ENCODE measurements around the gene HOXC13.

The HOXC13 gene

DNA sequence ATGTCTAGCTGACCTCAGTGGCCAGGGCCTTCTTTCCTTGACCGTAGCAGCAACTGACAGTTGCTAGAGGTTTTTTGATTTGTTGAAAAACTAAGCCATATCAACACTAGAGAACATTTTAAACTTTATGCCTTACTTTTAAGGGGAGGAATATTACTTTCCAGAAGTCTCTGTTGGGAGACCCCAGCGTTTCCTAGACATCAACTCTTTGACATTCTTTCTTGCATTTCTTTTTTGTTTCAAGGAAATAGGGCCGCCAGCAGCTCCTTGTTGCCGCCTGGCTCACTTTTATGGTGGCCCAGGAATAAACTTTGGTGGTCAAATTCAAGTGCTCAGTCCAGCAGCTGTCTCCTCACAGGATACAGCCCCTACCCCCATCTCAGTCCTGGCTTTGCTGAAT, 31.8 kb downstream of the HOXC13 start:
- no peak for DNase-seq (ENCODE audit: low read depth)

DNA sequence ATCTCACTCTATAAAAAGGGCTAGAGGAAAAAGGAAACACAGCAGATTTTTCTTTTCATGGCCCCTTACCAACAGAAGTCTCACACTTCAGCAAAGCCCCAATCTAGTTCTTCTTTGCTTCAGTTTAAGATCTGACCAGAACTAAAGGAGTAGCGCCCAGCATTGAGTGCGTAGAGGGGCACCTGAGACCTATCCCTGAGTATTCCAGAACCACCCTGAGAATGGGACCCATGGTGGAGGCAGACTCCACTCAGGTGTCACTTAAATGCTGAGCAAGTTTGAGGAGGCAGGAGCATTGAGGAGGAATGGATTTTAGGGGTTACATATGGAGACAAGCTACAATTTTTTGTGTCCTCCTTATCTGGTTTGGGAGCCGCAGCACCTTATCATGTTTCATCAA, 32.5 kb downstream of the HOXC13 start:
- no peak for DNase-seq (ENCODE audit: low read depth)

DNA sequence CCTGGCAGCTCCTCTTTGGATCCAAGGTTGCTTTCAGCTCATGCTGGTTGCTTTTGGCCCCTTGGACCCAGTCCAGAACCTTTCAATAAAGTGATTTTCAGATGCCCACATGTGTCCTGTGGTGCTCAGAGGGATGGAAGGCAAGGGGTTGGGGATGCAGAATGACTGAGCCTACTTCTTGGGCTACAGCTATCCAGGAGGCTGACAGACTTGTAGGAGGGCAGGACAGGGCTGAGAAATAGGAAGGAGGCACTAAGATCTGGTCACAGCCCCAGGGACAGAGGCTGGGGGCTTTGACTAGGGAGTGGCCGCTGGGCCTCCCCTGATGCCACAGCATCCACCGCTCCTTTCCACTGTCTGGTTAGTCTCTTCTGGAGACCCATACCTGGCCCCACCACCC, 33.1 kb downstream of the HOXC13 start:
- DNase-seq (ENCODE audit: low read depth) = no peak

DNA sequence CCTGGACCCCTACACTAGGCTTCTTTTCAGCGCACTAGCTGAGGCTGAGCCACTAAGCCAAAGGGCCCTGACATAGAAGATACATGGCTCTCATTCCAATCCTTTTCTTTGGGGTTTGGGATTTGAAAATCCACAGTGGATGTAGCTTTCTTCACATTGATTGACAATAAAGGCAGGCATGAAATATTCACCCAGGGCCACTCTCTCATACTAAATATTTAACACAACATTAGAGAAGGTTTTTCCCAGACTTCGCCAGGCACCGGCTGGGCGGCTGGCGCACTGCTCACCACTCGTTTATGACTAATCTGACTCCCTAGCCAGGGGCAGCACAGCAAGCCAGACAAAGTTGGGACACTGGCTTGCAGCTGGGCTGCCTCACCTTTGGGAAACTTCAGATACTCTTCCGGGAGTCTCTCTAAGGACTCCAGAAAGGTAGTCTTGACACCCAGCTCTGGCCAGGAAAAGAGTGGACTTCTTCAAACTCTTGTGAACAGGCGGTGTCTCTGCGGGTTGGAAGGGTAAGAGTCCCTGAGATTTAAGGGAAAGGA, 33.6 kb downstream of the HOXC13 start:
- no peak for DNase-seq (ENCODE audit: low read depth)

DNA sequence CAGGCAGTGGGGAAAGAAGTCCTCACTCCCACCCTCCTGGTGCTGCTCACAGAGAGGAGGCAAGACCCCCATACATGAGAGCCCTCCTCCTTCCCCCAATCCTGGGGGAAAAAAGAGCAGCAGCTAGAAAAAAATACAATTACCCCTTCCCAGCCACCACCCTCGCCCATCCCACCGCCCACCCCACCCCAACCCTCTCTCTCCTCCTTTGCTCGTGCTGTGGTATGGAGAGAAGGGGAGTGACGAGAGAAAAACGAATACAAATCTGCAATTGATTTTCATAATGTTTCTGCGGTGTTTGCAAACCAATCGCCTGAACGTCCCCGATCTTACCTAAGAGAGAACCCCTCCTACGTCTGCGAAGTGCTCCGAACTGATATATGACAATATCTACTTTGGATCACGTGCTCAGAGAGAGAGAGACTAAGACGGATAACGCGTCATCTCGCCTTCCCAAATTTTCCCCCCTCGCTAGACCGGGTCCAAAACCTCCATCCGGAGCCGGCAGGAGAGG, 34.1 kb downstream of the HOXC13 start, which contains the start of gene HOXC11:
Gene HOXC11 (plus strand): TSS at position 405 of the 514 bp plus-strand sequence. CDS start 116 bp downstream, outside the sequence.
- DNase-seq (ENCODE audit: low read depth) = no peak

DNA sequence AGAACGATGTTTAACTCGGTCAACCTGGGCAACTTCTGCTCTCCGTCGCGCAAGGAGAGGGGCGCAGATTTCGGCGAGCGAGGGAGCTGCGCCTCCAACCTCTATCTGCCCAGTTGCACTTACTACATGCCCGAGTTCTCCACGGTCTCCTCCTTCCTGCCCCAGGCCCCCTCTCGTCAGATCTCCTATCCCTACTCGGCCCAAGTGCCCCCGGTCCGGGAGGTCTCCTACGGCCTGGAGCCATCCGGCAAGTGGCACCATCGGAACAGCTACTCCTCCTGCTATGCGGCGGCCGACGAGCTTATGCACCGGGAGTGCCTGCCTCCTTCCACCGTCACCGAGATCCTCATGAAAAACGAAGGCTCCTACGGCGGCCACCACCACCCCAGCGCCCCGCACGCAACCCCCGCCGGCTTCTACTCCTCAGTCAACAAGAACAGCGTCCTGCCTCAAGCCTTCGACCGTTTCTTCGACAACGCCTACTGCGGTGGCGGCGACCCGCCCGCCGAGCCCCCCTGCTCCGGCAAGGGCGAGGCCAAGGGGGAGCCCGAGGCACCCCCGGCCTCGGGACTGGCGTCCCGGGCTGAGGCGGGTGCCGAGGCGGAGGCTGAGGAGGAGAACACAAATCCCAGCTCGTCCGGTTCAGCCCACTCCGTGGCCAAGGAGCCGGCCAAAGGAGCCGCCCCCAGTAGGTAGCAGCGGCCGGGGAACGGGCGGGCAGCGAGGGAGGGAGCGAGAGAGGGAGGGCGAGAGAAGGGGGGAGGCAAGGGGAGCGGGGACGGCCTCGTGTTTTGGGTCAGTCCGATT, 34.8 kb downstream of the HOXC13 start:
- DNase-seq (ENCODE audit: low read depth) = no peak

DNA sequence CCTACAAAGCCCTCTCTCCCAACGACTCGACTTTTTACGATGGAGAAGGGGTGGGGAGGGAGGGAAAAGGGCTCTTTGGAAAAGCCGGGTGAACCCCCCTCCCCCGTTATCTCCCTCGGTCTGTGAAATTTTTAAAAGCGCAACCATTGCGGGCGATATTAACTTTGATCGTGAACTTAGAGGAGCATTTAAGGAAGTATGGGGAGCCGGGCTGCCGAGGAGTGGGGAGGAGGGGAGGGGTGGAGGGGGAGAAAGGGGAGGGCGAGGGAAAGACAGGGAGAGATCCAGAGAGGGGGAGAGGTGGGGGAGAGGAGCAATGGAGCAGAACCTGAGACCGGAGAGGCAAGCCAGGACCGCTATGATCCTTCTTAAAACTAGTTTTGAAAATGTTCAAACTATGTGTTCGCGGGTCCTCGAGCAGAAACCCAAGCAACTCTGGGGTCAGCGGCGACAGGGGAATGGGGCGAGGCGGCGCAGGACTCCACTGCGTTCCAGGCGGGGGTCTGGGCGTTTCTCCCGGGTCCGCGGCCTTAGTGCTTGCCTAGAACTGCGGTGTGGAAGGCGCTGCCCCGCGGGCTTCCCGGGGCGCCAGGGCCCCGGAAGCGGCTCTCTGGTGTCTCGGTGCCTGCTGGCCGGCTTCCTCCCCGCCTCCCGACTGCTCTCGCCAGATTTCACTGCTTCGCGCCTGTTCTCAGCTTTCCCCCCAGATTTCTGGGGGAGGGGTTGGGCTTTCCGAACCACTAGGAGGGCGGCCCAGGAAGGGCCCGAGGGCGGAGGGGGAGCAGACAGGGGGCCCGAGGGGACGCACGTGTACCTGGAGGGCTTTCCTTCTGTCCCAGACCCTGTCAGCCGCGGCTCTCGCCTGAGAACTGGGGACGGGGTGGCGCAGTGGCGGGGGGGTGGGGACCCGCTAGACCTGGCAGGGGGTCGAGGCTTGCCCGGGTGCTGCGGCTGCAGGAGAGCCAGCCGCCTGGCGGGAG, 35.7 kb downstream of the HOXC13 start, which contains the start of gene HOTAIR:
Gene HOTAIR (minus strand): TSS at position 871 of the 980 bp plus-strand sequence.
- DNase-seq (ENCODE audit: low read depth) = no peak

- DNase-seq (ENCODE audit: low read depth) = no peak
Observed at GRCh38 chr12:53975064-53975471, 36.4 kb downstream of the HOXC13 start.

DNA sequence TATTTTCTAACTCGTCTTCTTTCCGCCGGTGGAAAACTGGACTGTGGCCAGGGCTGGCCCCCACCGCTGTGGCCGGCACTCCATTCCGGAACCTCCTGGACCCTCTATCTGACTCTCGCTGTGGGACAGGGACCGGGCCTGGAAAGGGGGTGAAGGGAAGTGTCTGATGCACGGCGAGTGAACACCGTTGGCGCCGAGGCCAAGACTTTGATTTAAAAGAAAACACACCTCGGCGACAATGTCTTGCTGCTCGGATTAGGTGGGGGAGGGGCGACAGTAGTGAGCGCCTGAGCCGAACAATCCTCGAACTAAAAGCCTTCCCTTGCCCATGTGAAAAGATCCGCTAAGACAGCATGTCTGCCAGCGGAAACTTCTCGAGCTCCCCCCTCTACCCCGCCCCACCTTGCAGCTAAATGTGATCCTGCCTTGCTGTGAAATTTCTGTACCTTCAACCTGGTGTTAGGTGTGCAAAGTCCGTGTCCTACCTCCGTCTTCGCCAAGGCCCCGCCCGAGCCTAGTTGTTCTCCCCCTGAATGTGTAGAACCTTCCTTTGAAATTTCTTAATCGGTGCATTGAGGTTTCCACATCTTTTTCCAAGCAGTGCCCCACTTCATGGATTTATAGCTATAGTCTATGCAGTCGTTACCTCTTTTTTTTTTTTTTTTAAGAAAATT, 37.0 kb downstream of the HOXC13 start:
- no peak for DNase-seq (ENCODE audit: low read depth)

GRCh38 chr12:53976172-53976822, 37.7 kb downstream of the HOXC13 start:
- no peak for DNase-seq (ENCODE audit: low read depth)

DNA sequence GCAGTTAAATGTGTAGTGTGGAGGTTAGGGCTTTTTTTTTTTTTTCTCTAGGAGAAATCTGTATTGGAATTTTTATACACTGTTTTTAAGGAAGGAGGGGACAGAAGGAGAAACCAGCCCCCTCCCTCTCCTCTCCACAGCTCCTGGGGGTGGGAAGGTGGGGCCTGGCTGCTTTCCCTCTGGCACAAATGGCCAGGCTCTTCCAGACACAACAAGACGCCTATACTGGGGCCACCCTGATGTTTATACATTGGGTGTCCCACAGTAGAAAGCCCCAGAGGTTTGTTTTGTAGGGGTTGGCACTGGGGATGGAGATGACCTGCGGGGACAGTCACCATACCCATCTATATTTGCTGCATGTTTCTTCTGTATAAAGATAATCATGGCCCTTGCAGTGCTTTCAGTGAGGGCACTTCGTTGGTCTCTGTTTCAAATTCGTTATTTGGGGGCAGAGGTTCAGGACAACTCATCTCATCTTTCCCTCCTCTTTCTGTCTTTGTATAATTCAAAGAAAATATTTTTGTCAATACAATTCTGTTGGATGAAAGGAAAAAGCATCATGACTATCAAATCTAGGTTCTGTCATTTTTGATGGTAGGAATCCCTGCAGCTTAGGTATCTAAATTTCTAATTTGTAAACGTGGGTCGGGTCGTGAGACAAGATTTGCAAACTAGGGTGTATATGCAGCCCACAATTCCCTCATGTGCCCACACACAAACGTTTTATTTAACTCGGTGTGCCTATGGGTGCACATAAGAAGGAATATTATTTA, 38.4 kb downstream of the HOXC13 start:
- no peak for DNase-seq (ENCODE audit: low read depth)

GRCh38 chr12:53977596-53978445, 39.2 kb downstream of the HOXC13 start:
- no peak for DNase-seq (ENCODE audit: low read depth)

DNA sequence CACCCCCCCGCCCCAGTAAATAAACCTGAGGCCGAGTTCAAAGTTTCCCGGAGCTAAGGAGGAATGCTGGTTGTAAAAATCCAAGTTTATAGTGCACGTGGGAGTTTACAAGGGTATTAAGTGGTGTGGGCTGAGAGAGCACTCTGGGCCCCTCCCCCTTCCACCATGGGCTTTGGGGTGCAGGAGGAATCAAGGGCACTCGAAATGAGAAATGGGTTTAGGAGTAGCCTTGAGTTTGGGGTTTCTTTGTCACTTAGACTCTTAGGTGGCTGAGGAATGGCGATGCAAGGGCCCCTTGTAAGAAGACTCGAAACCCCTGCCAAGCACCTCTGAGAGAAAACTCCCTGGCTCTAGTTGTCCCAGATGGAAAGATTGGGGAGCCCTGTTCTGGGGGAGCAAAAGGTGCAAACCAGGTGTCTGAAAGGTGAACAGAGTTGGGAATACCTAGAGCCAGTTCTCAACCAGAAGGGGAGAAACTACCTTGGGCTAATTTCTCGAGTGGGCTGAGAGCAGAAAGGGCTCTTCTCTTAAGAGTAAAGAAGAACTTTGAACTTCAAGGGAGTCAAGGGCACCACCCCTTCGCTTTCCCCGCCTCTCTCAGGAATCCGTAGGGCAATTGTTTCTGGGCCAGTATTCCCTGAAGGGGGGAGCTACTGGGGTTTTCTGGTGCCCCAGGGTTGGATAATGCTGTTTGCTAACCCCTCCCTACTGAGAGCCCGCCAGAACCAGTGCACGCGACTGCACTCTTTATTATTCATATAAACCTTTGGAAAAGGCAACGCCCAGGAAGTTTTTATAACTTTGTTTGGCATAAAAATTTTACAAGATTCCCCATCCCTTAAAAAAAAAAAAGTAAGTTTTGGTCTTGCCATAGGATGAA, 40.1 kb downstream of the HOXC13 start:
- no peak for DNase-seq (ENCODE audit: low read depth)

DNA sequence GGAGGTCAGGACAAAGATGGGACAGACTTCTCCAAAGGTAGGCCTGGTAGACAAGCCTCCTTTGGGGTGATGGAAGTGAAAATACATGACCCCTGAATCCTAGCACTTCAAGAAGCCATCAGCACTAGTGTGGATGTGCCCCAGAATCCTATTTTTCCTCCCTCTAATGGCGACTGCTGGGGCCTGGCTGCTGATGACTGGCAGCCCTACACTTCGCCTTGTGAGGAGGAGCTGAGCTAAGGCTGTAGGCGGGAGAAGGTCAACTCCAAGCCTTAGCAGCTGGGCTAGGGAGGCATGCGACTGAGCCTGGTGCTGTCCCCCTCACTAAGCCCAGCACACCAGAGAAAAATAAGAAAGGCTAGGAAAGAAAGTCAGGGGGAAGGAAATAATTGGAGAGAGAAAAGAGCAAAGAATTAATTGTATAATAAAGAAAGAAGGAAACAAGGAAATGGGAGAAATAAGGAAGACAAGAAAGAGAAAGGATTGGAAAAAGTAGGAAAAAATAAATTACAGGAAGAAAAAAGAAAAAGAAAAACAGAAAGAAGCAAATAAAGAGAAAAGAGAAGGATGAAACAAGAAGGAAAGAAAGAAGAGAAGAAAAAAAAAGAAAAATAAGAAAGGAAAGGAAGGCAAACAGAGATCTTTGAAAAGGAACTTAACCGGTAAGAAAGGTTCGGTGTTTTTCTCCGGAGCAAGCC, 41.6 kb downstream of the HOXC13 start:
- DNase-seq (ENCODE audit: low read depth) = no peak

- no peak for DNase-seq (ENCODE audit: low read depth)
Observed at GRCh38 chr12:53980802-53981496, 42.3 kb downstream of the HOXC13 start.

GRCh38 chr12:53981634-53982565, 43.3 kb downstream of the HOXC13 start:
- no peak for DNase-seq (ENCODE audit: low read depth)

Measured in stimulated activated CD8-positive, alpha-beta memory T cell treated with anti-CD3 and anti-CD28 coated beads, Interleukin-12 subunit alpha, Interleukin-12 subunit beta, amount 100 ng/mL, for 1 hour (primary cell).